H1 (cell line): Measurements from ENCODE around the gene ME1.

Source experiments
- CHD1 ChIP-seq: IDR thresholded peaks from 2 replicates; pipeline ENCODE4 v1.6.1; 2012; ENCODE audit warnings: low read depth, low read length, improper control_type of control experiment
- CTCF ChIP-seq, 3 experiments: IDR thresholded peaks; 1 replicate in 2 of 3; 2 replicates in 1 of 3; pipeline versions ENCODE4 v1.5.1 to v1.6.1; 2011; ENCODE audit warnings: low read length in 3 of 3, mild to moderate bottlenecking in 3 of 3, inconsistent platforms in 2 of 3, low read depth in 1 of 3, moderate library complexity in 1 of 3; ENCODE audit not compliant: insufficient read depth in 1 of 3; ENCODE audit errors: control extremely low read depth in 1 of 3
- EGR1 ChIP-seq: IDR thresholded peaks from 2 replicates; pipeline ENCODE4 v1.6.1; 2011; ENCODE audit warnings: low read depth, low read length, borderline replicate concordance
- PHF8 ChIP-seq: fragments of 200-600 bp; sonication (generic); conservative IDR thresholded peaks from 2 replicates; pipeline ENCODE4 v1.7.1; 2012; ENCODE audit warnings: low read depth, mild to moderate bottlenecking, inconsistent platforms, low read length, moderate library complexity
- POLR2A ChIP-seq, 2 experiments: IDR thresholded peaks; 1 replicate in 1 of 2; 2 replicates in 1 of 2; pipeline ENCODE4 v1.6.1; 2011; ENCODE audit warnings: low read depth in 2 of 2, low read length in 2 of 2, mild to moderate bottlenecking in 2 of 2; ENCODE audit errors: control extremely low read depth in 1 of 2
- TBP ChIP-seq: IDR thresholded peaks from 2 replicates; pipeline ENCODE4 v1.6.1; 2011; ENCODE audit warnings: low read depth, low read length, improper control_type of control experiment

- no peak for TF ChIP-seq CTCF (IDR thresholded peaks at IDR 0.05; ENCODE audit: control extremely low read depth in 1 of 3, insufficient read depth in 1 of 3, low read depth in 1 of 3, low read length in 3 of 3)
- TF ChIP-seq POLR2A (IDR thresholded peaks at IDR 0.05; ENCODE audit: control extremely low read depth in 1 of 2, low read depth in 2 of 2, low read length in 2 of 2): no peak
- no peak for TF ChIP-seq CHD1
- no peak for TF ChIP-seq PHF8
- TF ChIP-seq TBP: no peak
- TF ChIP-seq EGR1: no peak
Observed at GRCh38 chr6:83180426-83180950, 250.4 kb downstream of the ME1 start.
